H1 (cell line): ENCODE data around the gene ARL6IP6. TPM values are rescaled to one million over a fixed set of nuclear protein-coding genes. Genes with fewer than 3 reads are reported as not detected.

ENCODE experiments used
- CEBPB ChIP-seq: IDR thresholded peaks from 2 replicates; pipeline ENCODE4 v1.6.1; 2012; ENCODE audit warnings: low read depth, low read length
- POU5F1 ChIP-seq: IDR thresholded peaks from 2 replicates; pipeline ENCODE4 v1.6.1; 2011; ENCODE audit warnings: low read depth, mild to moderate bottlenecking, low read length, moderate library complexity
- RAD21 ChIP-seq, 2 experiments: IDR thresholded peaks in 1 of 2; conservative IDR thresholded peaks in 1 of 2; 2 replicates each; pipeline ENCODE4 v1.6.1; 2011; ENCODE audit warnings: low read depth in 2 of 2, low read length in 2 of 2, improper control_type of control experiment in 1 of 2, inconsistent platforms in 1 of 2, mild to moderate bottlenecking in 1 of 2, moderate library complexity in 1 of 2
- RBBP5 ChIP-seq: IDR thresholded peaks from 2 replicates; pipeline ENCODE4 v1.7.1; 2012; ENCODE audit warnings: low read depth, mild to moderate bottlenecking, inconsistent platforms, low read length, moderate library complexity, borderline replicate concordance
- RFX5 ChIP-seq: IDR thresholded peaks from 2 replicates; pipeline ENCODE4 v1.6.1; 2011; ENCODE audit warnings: low read depth, low read length, improper control_type of control experiment, borderline replicate concordance
- TBP ChIP-seq: IDR thresholded peaks from 2 replicates; pipeline ENCODE4 v1.6.1; 2011; ENCODE audit warnings: low read depth, low read length, improper control_type of control experiment
- YY1 ChIP-seq: IDR thresholded peaks from 2 replicates; pipeline ENCODE4 v1.6.1; 2011; ENCODE audit warnings: low read depth, mild to moderate bottlenecking, low read length
- polyA plus RNA-seq, 7 experiments: library from polyadenylated mRNA; depleted of rRNA in 3 of 7; stranded (reverse) in 5 of 7; unstranded in 2 of 7; fragments of >200 nt in 5 of 7; fragments of 200-250 nt in 2 of 7; gene quantifications; 1 replicate in 5 of 7; 2 replicates in 1 of 7; 4 replicates in 1 of 7; pipeline versions ENCODE4 v1.2.1 to v1.2.3, GENCODE V29; 2011 to 2013; ENCODE audit warnings: missing spikeins in 2 of 7, mixed read lengths in 2 of 7
- total RNA-seq: library from RNA; stranded (reverse); fragmentation: NEBNext Ultra II Directional; extraction: Animal tissue kit (Norgen Biotek cat#: 25700); gene quantifications from 2 replicates; pipeline ENCODE4 v1.2.1, GENCODE V29; 2021
- TF ChIP-seq, protein P1 (sequence below): fragments of 300-600 bp; sonication (generic); IDR thresholded peaks from 2 replicates; pipeline ENCODE4 v1.7.1; 2012; ENCODE audit warnings: low read length, moderate library complexity, mild to moderate bottlenecking, inconsistent platforms; ENCODE audit not compliant: insufficient replicate concordance

Gene ARL6IP6
- total and polyA plus RNA-seq, 2 of the 8 experiments (the other 6 are each of a cell fraction or from before 2014, with no cell fraction given), result 47.3 to 92.9 TPM

DNA sequence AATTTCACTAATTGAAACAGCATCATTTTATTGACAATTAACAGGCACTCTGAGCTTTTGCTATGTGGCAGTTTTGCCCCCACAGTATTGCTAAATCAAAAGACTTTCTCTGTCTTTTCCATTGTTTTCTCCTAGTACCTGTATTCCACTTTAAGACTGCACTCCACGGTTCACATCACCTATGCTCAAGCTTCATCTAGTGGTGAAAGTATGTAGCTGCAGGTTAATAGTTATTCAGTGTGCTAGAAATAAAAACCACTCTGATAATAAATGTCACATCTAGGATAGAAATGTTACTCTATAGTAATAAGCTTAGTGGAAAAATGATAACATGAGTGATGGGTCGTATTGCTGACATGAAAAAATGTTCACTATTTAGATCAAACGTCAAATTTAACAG lies 24.6 kb downstream of the ARL6IP6 start (continued):
- TF ChIP-seq, protein P1, sequence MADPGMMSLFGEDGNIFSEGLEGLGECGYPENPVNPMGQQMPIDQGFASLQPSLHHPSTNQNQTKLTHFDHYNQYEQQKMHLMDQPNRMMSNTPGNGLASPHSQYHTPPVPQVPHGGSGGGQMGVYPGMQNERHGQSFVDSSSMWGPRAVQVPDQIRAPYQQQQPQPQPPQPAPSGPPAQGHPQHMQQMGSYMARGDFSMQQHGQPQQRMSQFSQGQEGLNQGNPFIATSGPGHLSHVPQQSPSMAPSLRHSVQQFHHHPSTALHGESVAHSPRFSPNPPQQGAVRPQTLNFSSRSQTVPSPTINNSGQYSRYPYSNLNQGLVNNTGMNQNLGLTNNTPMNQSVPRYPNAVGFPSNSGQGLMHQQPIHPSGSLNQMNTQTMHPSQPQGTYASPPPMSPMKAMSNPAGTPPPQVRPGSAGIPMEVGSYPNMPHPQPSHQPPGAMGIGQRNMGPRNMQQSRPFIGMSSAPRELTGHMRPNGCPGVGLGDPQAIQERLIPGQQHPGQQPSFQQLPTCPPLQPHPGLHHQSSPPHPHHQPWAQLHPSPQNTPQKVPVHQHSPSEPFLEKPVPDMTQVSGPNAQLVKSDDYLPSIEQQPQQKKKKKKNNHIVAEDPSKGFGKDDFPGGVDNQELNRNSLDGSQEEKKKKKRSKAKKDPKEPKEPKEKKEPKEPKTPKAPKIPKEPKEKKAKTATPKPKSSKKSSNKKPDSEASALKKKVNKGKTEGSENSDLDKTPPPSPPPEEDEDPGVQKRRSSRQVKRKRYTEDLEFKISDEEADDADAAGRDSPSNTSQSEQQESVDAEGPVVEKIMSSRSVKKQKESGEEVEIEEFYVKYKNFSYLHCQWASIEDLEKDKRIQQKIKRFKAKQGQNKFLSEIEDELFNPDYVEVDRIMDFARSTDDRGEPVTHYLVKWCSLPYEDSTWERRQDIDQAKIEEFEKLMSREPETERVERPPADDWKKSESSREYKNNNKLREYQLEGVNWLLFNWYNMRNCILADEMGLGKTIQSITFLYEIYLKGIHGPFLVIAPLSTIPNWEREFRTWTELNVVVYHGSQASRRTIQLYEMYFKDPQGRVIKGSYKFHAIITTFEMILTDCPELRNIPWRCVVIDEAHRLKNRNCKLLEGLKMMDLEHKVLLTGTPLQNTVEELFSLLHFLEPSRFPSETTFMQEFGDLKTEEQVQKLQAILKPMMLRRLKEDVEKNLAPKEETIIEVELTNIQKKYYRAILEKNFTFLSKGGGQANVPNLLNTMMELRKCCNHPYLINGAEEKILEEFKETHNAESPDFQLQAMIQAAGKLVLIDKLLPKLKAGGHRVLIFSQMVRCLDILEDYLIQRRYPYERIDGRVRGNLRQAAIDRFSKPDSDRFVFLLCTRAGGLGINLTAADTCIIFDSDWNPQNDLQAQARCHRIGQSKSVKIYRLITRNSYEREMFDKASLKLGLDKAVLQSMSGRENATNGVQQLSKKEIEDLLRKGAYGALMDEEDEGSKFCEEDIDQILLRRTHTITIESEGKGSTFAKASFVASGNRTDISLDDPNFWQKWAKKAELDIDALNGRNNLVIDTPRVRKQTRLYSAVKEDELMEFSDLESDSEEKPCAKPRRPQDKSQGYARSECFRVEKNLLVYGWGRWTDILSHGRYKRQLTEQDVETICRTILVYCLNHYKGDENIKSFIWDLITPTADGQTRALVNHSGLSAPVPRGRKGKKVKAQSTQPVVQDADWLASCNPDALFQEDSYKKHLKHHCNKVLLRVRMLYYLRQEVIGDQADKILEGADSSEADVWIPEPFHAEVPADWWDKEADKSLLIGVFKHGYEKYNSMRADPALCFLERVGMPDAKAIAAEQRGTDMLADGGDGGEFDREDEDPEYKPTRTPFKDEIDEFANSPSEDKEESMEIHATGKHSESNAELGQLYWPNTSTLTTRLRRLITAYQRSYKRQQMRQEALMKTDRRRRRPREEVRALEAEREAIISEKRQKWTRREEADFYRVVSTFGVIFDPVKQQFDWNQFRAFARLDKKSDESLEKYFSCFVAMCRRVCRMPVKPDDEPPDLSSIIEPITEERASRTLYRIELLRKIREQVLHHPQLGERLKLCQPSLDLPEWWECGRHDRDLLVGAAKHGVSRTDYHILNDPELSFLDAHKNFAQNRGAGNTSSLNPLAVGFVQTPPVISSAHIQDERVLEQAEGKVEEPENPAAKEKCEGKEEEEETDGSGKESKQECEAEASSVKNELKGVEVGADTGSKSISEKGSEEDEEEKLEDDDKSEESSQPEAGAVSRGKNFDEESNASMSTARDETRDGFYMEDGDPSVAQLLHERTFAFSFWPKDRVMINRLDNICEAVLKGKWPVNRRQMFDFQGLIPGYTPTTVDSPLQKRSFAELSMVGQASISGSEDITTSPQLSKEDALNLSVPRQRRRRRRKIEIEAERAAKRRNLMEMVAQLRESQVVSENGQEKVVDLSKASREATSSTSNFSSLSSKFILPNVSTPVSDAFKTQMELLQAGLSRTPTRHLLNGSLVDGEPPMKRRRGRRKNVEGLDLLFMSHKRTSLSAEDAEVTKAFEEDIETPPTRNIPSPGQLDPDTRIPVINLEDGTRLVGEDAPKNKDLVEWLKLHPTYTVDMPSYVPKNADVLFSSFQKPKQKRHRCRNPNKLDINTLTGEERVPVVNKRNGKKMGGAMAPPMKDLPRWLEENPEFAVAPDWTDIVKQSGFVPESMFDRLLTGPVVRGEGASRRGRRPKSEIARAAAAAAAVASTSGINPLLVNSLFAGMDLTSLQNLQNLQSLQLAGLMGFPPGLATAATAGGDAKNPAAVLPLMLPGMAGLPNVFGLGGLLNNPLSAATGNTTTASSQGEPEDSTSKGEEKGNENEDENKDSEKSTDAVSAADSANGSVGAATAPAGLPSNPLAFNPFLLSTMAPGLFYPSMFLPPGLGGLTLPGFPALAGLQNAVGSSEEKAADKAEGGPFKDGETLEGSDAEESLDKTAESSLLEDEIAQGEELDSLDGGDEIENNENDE, result no peak
- TF ChIP-seq RBBP5, result no peak
- TF ChIP-seq YY1, result no peak
- no peak for TF ChIP-seq TBP
- TF ChIP-seq CEBPB, result no peak
- TF ChIP-seq POU5F1, result no peak
- no peak for TF ChIP-seq RFX5
- peak; percentile 32 to 33 for TF ChIP-seq RAD21 (IDR thresholded peaks at IDR 0.05 in 1 of 2, conservative IDR thresholded peaks at IDR 0.05 in 1 of 2; ENCODE audit: low read depth in 2 of 2, low read length in 2 of 2)
